GM19351 (cell line): ENCODE data around the gene FLRT2.

Experiments used
- ATAC-seq: cut with Tn5 transposase; IDR thresholded peaks from one replicate; pipeline ENCODE4 v1.9.1; 2021; ENCODE audit warnings: mild to moderate bottlenecking, moderate library complexity; ENCODE audit not compliant: unreplicated experiment

FLRT2 gene

GRCh38 chr14:85594217-85594616 is 64.3 kb downstream of the FLRT2 start:
- ATAC-seq = no peak

DNA sequence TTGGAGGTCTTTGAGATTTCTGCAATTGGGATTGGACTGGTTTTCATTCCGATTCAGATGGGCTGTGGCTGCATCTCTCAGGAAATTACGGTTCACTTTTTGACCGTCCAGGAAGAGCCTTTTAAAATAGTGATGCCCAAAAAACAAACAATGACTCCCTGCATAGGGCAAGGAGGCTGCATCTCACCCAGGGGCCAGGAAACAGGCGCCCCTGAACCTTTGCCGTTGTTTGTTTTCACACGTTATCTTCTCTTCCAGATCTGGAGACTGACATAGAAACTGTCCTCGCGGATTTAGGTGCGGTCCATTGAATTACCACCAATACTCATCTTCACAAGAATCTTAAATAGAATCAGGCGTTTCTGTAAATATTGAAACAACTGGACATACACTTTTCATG is 66.0 kb downstream of the FLRT2 start:
- no peak for ATAC-seq

DNA sequence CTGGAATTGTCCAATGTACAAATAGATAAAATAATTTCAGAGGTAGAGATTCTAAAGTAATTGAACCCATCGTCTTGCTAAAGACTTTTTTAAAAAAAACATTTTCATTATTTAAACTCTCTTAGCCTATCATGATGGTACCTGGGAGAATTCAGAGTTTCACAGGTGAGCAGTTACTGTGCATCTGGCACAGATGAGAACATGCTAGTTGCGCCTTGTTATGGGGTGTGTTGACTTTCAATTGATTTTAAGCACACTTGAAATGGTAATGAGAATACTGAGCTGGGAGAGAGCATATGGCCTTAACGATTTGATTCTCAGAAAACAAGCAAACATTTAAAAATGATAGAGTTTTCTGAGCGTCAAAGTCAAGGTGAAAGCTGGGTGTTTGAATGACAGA is 66.6 kb downstream of the FLRT2 start:
- no peak for ATAC-seq

GRCh38 chr14:85597701-85598100 is 67.8 kb downstream of the FLRT2 start:
- no peak for ATAC-seq

- ATAC-seq = no peak
Measured at GRCh38 chr14:85599939-85600338, 70.0 kb downstream of the FLRT2 start.

- ATAC-seq = no peak
Measured at GRCh38 chr14:85601246-85601645, 71.3 kb downstream of the FLRT2 start.

DNA sequence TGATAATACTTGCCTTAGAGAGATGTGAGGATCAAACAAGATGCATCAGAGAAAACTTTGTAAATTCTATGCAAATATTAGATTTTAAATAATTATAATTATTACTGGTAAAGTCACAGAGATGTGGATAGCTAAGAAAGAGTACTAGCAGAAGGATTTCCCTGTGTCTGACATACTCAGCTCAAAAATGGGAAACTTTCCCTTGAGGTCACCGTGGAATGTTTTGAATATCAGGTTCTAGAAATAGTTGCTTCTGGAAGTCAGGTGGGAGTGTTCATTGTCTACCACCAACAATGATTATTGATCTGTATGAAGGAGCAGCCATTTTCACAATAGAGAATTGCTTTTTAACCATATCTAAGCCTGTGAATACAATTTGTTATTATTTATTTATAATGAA is 71.7 kb downstream of the FLRT2 start:
- ATAC-seq = no peak

DNA sequence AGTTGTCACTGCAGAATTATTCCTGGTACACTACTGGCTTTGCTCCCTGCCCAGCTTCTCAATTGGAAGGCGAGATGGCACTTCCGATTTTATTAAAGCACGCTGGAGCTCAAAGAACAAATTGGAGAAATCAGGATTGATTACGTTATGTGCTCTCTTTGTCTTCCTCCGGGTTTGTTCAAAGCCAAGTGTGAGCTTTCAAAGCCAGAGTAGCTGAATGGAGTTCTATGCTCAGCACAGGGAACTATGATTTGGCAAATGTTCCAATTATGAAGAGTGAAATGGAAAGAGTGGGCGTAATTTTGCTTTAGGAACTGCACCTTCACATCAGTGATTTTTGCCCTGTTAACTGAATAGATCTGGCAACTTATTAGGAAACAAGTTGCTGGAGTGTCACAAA is 72.4 kb downstream of the FLRT2 start:
- no peak for ATAC-seq

GRCh38 chr14:85604021-85604420 is 74.1 kb downstream of the FLRT2 start:
- ATAC-seq = no peak

GRCh38 chr14:85604714-85605113 is 74.8 kb downstream of the FLRT2 start:
- ATAC-seq = no peak

DNA sequence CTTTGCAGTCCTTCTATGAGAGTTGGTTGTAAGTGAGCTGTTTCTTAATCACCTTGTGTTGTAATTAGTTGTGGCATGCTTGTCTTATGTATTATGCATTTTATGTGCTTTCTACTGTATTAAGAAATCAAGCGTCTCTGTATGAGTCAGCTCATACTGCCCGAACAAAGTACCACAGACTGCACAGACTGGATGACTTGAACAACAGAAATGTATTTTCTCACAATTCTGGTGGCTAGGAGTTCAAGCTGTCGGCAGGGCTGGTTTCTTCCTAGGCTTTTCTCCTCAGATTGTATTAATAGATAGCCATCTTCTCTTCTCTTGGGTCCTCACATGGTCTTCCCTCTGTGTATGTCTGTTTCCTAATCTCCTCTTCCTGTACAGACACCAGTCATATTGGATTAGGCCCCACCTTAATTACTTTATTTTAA is 77.7 kb downstream of the FLRT2 start:
- no peak for ATAC-seq

DNA sequence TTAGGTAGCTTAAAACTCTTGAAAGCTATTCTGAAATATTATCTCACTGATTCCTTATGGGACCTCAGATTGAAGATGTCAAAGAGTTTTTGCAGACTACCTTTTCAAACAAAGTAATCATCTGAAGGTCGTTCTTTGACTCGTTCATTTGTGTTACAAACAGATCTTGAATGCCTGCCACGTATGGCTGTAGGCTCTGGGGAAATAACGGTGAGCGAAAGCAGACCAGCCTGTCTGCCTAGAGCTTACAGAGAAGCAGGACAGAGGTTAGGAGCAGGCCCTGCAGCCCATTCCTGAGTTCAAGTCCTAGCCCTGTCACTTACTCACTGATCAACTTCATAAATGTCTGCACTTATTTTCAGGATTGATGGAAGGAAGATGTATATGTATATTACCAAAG is 83.6 kb downstream of the FLRT2 start:
- ATAC-seq = no peak

GRCh38 chr14:85616386-85616885 is 86.5 kb downstream of the FLRT2 start:
- ATAC-seq = no peak

DNA sequence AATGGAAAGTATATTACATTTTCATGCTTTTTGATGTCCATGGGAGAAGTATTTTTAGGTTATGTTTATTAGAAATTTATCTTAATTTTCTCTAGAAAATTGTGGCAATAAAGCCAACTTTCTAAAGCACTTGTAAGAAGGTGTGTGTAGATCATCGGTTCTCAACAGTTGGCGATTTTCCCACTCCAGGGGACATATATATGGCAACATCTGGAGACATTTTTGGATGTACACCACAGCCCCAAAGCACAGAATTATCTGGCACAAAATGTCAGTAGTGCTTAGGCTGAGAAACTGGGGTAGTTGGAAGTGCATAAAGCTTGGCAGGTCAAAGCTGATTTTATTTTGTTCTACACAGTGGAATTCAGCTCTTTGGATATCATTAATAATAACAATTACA is 86.9 kb downstream of the FLRT2 start:
- ATAC-seq = no peak

- ATAC-seq = no peak
Measured at GRCh38 chr14:85617791-85618190, 87.8 kb downstream of the FLRT2 start.

GRCh38 chr14:85618390-85618789 is 88.4 kb downstream of the FLRT2 start:
- no peak for ATAC-seq

DNA sequence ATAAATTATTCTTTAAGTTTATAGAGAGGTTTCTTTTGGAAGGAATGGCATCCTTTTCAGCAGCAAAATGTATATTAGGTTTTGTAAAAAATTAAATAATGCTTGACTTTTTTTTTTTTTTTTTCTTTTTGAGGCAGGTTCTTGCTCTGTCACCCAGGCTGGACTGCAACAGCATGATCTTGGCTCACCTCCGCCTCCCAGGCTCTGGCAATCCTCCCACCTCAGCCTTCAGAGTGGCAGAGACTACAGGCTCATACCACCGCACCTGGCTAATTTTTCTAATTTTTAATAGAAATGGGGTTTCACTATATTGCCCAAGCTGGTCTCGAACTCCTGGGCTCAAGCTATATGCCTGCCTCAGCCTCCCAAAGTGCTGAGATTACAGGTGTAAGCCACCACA is 89.0 kb downstream of the FLRT2 start:
- no peak for ATAC-seq

GRCh38 chr14:85619851-85620250 is 89.9 kb downstream of the FLRT2 start:
- no peak for ATAC-seq

DNA sequence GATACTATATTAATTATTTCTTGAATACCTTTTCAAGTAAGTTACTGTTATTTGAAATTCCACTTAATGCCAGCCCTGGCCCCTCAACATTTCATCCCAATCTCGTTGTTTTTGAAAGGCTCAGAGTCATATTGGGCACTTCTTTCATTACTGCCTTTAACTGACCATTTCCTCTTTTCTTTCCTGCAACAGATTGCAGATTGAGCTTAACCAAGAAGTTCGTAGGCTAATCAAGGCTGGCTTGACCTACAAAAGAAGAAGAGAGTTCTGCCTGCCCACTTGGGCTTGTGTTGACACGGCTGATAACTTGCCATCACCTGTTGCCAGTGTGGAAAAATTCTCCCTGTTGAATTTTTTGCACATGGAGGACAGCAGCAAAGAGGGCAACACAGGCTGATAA is 91.0 kb downstream of the FLRT2 start:
- no peak for ATAC-seq

- ATAC-seq = no peak
Measured at GRCh38 chr14:85622106-85622505, 92.2 kb downstream of the FLRT2 start.

- ATAC-seq = no peak
Measured at GRCh38 chr14:85622986-85623685, 93.2 kb downstream of the FLRT2 start.

DNA sequence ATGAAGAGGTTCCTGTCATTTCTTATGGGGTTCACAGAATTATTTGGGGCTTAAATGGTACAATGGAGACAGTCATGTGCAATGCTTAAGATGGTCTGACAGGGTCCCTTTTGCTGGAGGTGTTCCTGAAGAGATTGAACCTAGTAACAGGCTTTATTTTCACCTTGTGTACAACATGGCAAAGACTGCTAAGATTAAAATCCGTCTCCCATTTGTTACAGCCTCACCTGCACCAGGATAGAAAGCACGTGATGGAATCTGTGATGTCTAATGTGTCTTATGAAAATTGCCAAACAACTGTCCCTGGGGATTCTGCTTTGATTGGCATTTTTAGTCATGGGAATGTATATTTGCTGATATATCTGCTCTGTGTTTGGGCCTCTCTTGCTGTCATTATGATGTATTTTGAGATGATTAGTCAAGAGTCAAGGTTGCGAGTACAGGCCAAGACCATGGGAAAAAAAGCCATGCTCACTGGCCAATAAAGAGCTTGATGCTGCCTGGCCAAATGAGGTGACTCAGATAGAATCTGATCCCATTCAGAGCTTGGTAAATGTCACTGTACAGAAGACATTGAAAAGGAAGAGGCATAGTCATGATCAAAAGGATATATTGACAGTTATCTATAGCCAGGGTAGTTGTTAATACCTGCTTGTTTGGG is 96.1 kb downstream of the FLRT2 start:
- ATAC-seq = no peak

GRCh38 chr14:85634205-85634604 is 104.3 kb downstream of the FLRT2 start:
- ATAC-seq = no peak
